Endothelial cell of umbilical vein (primary cell): ENCODE results near the gene MRTFA. TPM values are rescaled to one million over a fixed set of nuclear protein-coding genes. Genes with fewer than 3 reads are reported as not detected.

Experiments used
- BruUV-seq: library from RNA; stranded (reverse); fragments of 400-500 nt; replicated peaks from 2 replicates; lab custom pipeline; 2021; lab: Mats Ljungman, UMichigan
- CTCF ChIA-PET: fragments of 300-600, 350-600 bp; sonication (Branson Sonifier 250); formaldehyde crosslinking; loops from one replicate; lab custom pipeline; 2021; ENCODE audit warnings: antibody characterized with exemption, inconsistent platforms; lab: Charles Lee
- POLR2A ChIA-PET: fragments of 300-600, 350-600 bp; sonication (Branson Sonifier 250); formaldehyde crosslinking; loops from one replicate; lab custom pipeline; 2021; ENCODE audit warnings: antibody characterized with exemption, inconsistent platforms; lab: Charles Lee
- DNase-seq: peaks from one replicate; pipeline ENCODE4 v3.0.0-alpha.2; 2011; ENCODE audit warnings: low read depth, low spot score
- FAIRE-seq: peaks from 2 replicates; lab custom pipeline; 2011; peaks lifted over from hg19 to GRCh38; lab: Jason Lieb, UNC
- H2AFZ ChIP-seq: 2 replicates; pipeline ENCODE4 v1.6.0; 2012; ENCODE audit warnings: low read depth, low read length, control low read depth, inconsistent platforms
- H3K27ac ChIP-seq: 2 replicates; pipeline ENCODE4 v1.5.1; 2011; ENCODE audit warnings: low read depth, mild to moderate bottlenecking, control low read depth, low read length, moderate library complexity; ENCODE audit not compliant: insufficient read depth
- H3K27me3 ChIP-seq, 2 experiments: 2 replicates each; pipeline versions ENCODE4 v1.6.0 to v1.6.1; 2011; ENCODE audit warnings: low read length in 2 of 2, mixed read lengths in 1 of 2; ENCODE audit not compliant: control insufficient read depth in 2 of 2, insufficient read depth in 2 of 2
- H3K36me3 ChIP-seq, 2 experiments: 2 replicates in 1 of 2; 3 replicates in 1 of 2; pipeline ENCODE4 v1.5.1; 2011; ENCODE audit warnings: low read length in 2 of 2, mild to moderate bottlenecking in 1 of 2, moderate library complexity in 1 of 2; ENCODE audit not compliant: control insufficient read depth in 2 of 2, insufficient read depth in 2 of 2; ENCODE audit errors: extremely low read depth in 1 of 2
- H3K4me1 ChIP-seq: 3 replicates; pipeline ENCODE4 v1.5.1; 2011; ENCODE audit warnings: mild to moderate bottlenecking, low read length; ENCODE audit not compliant: control insufficient read depth, insufficient read depth; ENCODE audit errors: extremely low read depth
- H3K4me2 ChIP-seq: 2 replicates; pipeline ENCODE4 v1.6.1; 2011; ENCODE audit warnings: low read length, control low read depth, mixed read lengths; ENCODE audit not compliant: insufficient read depth
- H3K4me3 ChIP-seq, 3 experiments: fragments of 200-600 bp in 1 of 3; sonication (generic), shearing (Covaris generic) in 1 of 3; replicated peaks in 1 of 3; 2 replicates each; pipeline ENCODE4 v1.5.1; 2011 to 2016; ENCODE audit warnings: control low read depth in 3 of 3, low read length in 3 of 3, mild to moderate bottlenecking in 2 of 3, inconsistent platforms in 1 of 3, low read depth in 1 of 3, moderate library complexity in 1 of 3; ENCODE audit not compliant: insufficient read depth in 1 of 3
- H3K79me2 ChIP-seq: 2 replicates; pipeline ENCODE4 v1.6.0; 2012; ENCODE audit warnings: low read length, inconsistent platforms; ENCODE audit not compliant: control insufficient read depth, insufficient read depth
- H3K9ac ChIP-seq: replicated peaks from 2 replicates; pipeline ENCODE3; 2011; ENCODE audit warnings: low read length, control low read depth; ENCODE audit not compliant: insufficient read depth; ENCODE audit errors: extremely low read depth
- H3K9me1 ChIP-seq: replicated peaks from 3 replicates; pipeline ENCODE4 v1.6.0; 2011; ENCODE audit warnings: mild to moderate bottlenecking, low read length; ENCODE audit not compliant: control insufficient read depth, insufficient read depth; ENCODE audit errors: extremely low read depth
- H3K9me3 ChIP-seq: replicated peaks from 2 replicates; pipeline ENCODE4 v1.5.1; 2012; ENCODE audit warnings: low read length, inconsistent platforms; ENCODE audit not compliant: control insufficient read depth, insufficient read depth
- H4K20me1 ChIP-seq: replicated peaks from 2 replicates; pipeline ENCODE3; 2011; ENCODE audit warnings: mild to moderate bottlenecking, low read length; ENCODE audit not compliant: control insufficient read depth, insufficient read depth; ENCODE audit errors: extremely low read depth
- CTCF ChIP-seq, 2 donors: IDR thresholded peaks; 1 replicate in 1 of 2; 2 replicates in 1 of 2; pipeline ENCODE4 v1.5.1; 2011; ENCODE audit warnings: low read length in 2 of 2, mild to moderate bottlenecking in 2 of 2, moderate library complexity in 2 of 2, control low read depth in 1 of 2, inconsistent platforms in 1 of 2, low read depth in 1 of 2; ENCODE audit not compliant: insufficient read depth in 1 of 2; ENCODE audit errors: extremely low read depth in 1 of 2
- EZH2 ChIP-seq: IDR thresholded peaks from 2 replicates; pipeline ENCODE4 v1.6.1; 2012; ENCODE audit warnings: borderline replicate concordance, low read depth, mild to moderate bottlenecking, moderate library complexity, low read length, inconsistent platforms; ENCODE audit not compliant: severe bottlenecking
- FOS ChIP-seq: IDR thresholded peaks from 2 replicates; pipeline ENCODE4 v1.6.1; 2011; ENCODE audit warnings: mild to moderate bottlenecking, low read length, moderate library complexity, borderline replicate concordance; ENCODE audit not compliant: insufficient read depth
- GATA2 ChIP-seq: IDR thresholded peaks from 2 replicates; pipeline ENCODE4 v1.7.0; 2011; ENCODE audit warnings: low read depth, mild to moderate bottlenecking, moderate library complexity, mixed read lengths, low read length; ENCODE audit not compliant: insufficient read length, insufficient read depth
- JUN ChIP-seq: IDR thresholded peaks from 2 replicates; pipeline ENCODE4 v1.6.1; 2011; ENCODE audit warnings: borderline replicate concordance, low read depth; ENCODE audit not compliant: insufficient read length, insufficient read depth
- MYC ChIP-seq: IDR thresholded peaks from one replicate; pipeline ENCODE4 v1.6.1; 2011; ENCODE audit warnings: mild to moderate bottlenecking, low read depth, low read length
- POLR2A ChIP-seq: IDR thresholded peaks from 2 replicates; pipeline ENCODE4 v1.6.1; 2012; ENCODE audit warnings: low read depth, mild to moderate bottlenecking, control low read depth, low read length
- POLR2AphosphoS5 ChIP-seq: IDR thresholded peaks from 2 replicates; pipeline ENCODE4 v1.6.1; 2012; ENCODE audit warnings: low read depth, mild to moderate bottlenecking, control low read depth, low read length, moderate library complexity; ENCODE audit not compliant: insufficient read depth
- dilution Hi-C: fragments of 300-500 bp; cut with MboI; formaldehyde crosslinking; loops from one replicate; pipeline ENCODE4 v1.15.0; 2019; ENCODE audit warnings: low sequenced_read_pairs; ENCODE audit not compliant: extremely low pct_ligation_motif_present
- intact Hi-C: fragments of 100-400 bp; cut with micrococcal nuclease; formaldehyde crosslinking; loops from one replicate; pipeline ENCODE4 v1.10.0; 2022
- polyA plus RNA-seq, 4 experiments: library from polyadenylated mRNA; depleted of rRNA in 3 of 4; stranded (reverse) in 3 of 4; unstranded in 1 of 4; fragments of >200 nt; gene quantifications; 2 replicates each; pipeline versions ENCODE4 v1.2.1 to v1.2.3, GENCODE V29; 2011 to 2012; ENCODE audit warnings: missing spikeins in 1 of 4
- total RNA-seq: library from RNA; stranded (reverse); gene quantifications from 2 replicates; pipeline ENCODE4 v1.2.3, GENCODE V29; 2021
- TF ChIP-seq, protein P1 (sequence below): IDR thresholded peaks from 2 replicates; pipeline ENCODE4 v1.6.1; 2011; ENCODE audit not compliant: insufficient read depth, insufficient read length

Gene MRTFA
- total and polyA plus RNA-seq, 2 donors (not counting 3 experiments of a cell fraction or from before 2014, with no cell fraction given) = 13.6 to 44.1 TPM

DNA sequence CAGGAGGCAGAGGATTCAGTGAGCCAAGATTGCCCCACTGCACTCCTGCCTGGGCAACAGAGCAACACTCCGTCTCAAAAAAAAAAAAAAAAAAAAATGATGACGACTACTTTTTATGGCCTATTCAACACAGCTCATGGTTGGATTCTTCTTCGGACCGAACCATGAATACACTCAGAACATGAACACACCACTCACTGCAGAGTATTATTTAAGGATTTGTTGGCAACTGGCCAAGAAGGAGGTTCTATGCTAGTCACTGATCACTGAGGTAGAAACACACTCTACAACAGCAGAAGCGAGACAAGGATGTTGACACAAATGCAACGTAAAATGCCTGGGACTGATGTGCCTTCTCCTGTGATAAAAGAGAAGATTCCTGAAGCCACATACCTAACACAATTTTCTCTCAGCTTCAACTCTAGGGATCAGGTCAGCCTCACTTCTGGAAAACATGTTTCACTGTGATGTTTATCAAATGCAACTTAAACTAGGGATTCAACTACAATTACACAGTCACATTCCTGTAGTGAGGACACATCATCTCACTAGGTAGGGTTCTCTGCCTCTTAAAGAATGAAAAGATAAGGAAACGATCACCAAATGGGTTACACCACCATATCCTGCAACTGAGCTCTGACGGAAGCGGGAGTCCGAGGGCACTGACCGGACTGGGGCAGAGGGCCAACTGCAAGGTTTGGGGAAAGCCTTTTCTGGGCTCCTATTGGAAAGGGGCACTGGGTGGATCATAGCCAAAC is 183.6 kb downstream of the MRTFA start:
- H4K20me1 ChIP-seq = no peaks in the 10 kb centered on the region
- H3K79me2 ChIP-seq = peaks cover 6% of the 10 kb centered on the region
- FAIRE-seq = no peak
- dilution Hi-C loops (no loop called here), intact Hi-C loops (loop anchor here (1.0 kb wide), 1 partner anchor 30 kb away; no protein-coding TSS in a partner anchor)
- no peaks in the 10 kb centered on the region for H3K9me1 ChIP-seq
- no peak overlapping the region for H2AFZ ChIP-seq
- TF ChIP-seq CTCF (IDR thresholded peaks at IDR 0.05; ENCODE audit: extremely low read depth in 1 of 2, insufficient read depth in 1 of 2, low read depth in 1 of 2, low read length in 2 of 2) (no peak), FOS (no peak), MYC (no peak), JUN (no peak), POLR2A (no peak), POLR2AphosphoS5 (no peak), GATA2 (no peak), EZH2 (no peak)
- TF ChIP-seq, protein P1, sequence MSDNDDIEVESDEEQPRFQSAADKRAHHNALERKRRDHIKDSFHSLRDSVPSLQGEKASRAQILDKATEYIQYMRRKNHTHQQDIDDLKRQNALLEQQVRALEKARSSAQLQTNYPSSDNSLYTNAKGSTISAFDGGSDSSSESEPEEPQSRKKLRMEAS = no peak
- ChIA-PET CTCF (no interaction called here), POLR2A (no interaction called here)
- H3K9me3 ChIP-seq = no peaks in the 10 kb centered on the region
- H3K36me3 ChIP-seq = no peaks in the 10 kb centered on the region
- BruUV-seq = no TSS peak
- DNase-seq = no peak
- H3K27ac ChIP-seq = no peak overlapping the region
- no peaks in the 10 kb centered on the region for H3K4me1 ChIP-seq
- no peaks in the 10 kb centered on the region for H3K27me3 ChIP-seq
- H3K9ac ChIP-seq = no peak overlapping the region
- H3K4me2 ChIP-seq = no peak overlapping the region
- H3K4me3 ChIP-seq = no peak overlapping the region
